H1 (cell line): ENCODE data around the gene KIAA1671. TPM values are rescaled to one million over a fixed set of nuclear protein-coding genes. Genes with fewer than 3 reads are reported as not detected.

ENCODE experiments used
- CTCF ChIA-PET: fragments of 300-600 bp; sonication (Branson Sonifier 250); formaldehyde crosslinking; loops from one replicate; lab custom pipeline; 2021; ENCODE audit not compliant: partially characterized antibody; lab: Charles Lee
- POLR2A ChIA-PET: fragments of 300-600 bp; sonication (Branson Sonifier 250); formaldehyde crosslinking; loops from one replicate; lab custom pipeline; 2021; ENCODE audit warnings: inconsistent platforms; ENCODE audit not compliant: partially characterized antibody; lab: Charles Lee
- DNase-seq, 2 experiments: peaks; one replicate each; pipeline versions ENCODE4 v3.0.0 to v3.0.0-alpha.2; 2010 to 2022; ENCODE audit warnings: low spot score in 2 of 2, low read depth in 1 of 2, mixed read lengths in 1 of 2
- FAIRE-seq: peaks from 2 replicates; lab custom pipeline; 2011; peaks lifted over from hg19 to GRCh38; lab: Jason Lieb, UNC
- H2AFZ ChIP-seq: 2 replicates; pipeline ENCODE4 v1.8.1; 2012; ENCODE audit warnings: low read length, inconsistent platforms
- H2AK5ac ChIP-seq: 2 replicates; pipeline ENCODE4 v1.6.1; 2013; ENCODE audit warnings: low read depth, low read length
- H2BK120ac ChIP-seq: replicated peaks from 2 replicates; pipeline ENCODE3; 2013; ENCODE audit warnings: low read depth, low read length, inconsistent platforms
- H2BK12ac ChIP-seq: 2 replicates; pipeline ENCODE4 v1.6.1; 2013; ENCODE audit warnings: low read depth, low read length
- H2BK15ac ChIP-seq: 2 replicates; pipeline ENCODE4 v1.6.1; 2013; ENCODE audit warnings: low read length
- H2BK20ac ChIP-seq: 2 replicates; pipeline ENCODE4 v1.6.1; 2013; ENCODE audit warnings: low read length
- H2BK5ac ChIP-seq: 2 replicates; pipeline ENCODE4 v1.6.1; 2013; ENCODE audit warnings: low read depth, low read length
- H3K14ac ChIP-seq: 2 replicates; pipeline ENCODE4 v1.6.1; 2013; ENCODE audit warnings: inconsistent platforms; ENCODE audit not compliant: insufficient read length
- H3K18ac ChIP-seq: 2 replicates; pipeline ENCODE4 v1.6.1; 2013; ENCODE audit warnings: low read length; ENCODE audit errors: extremely low read depth
- H3K23ac ChIP-seq: 2 replicates; pipeline ENCODE4 v1.6.1; 2013; ENCODE audit warnings: inconsistent platforms; ENCODE audit not compliant: insufficient read length
- H3K23me2 ChIP-seq: 2 replicates; pipeline ENCODE4 v1.6.1; 2013; ENCODE audit warnings: low read depth, low read length
- H3K27ac ChIP-seq: 2 replicates; pipeline ENCODE4 v1.6.1; 2011; ENCODE audit warnings: low read depth, low read length, inconsistent platforms
- H3K27me3 ChIP-seq, 4 experiments: replicated peaks in 1 of 4; 1 replicate in 1 of 4; 2 replicates in 3 of 4; pipeline versions ENCODE4 v1.6.1 to v1.8.1; 2011 to 2013; ENCODE audit warnings: low read length in 3 of 4, mild to moderate bottlenecking in 3 of 4, inconsistent platforms in 2 of 4, mixed read lengths in 2 of 4, moderate library complexity in 1 of 4; ENCODE audit not compliant: control insufficient read depth in 3 of 4, insufficient read depth in 3 of 4; ENCODE audit errors: extremely low read depth in 1 of 4
- H3K36me3 ChIP-seq, 4 experiments: 2 replicates each; pipeline versions ENCODE4 v1.6.1 to v1.8.1; 2011 to 2013; ENCODE audit warnings: mild to moderate bottlenecking in 4 of 4, low read length in 3 of 4, moderate library complexity in 2 of 4, control low read depth in 1 of 4, inconsistent platforms in 1 of 4; ENCODE audit not compliant: insufficient read depth in 4 of 4, control insufficient read depth in 2 of 4
- H3K4ac ChIP-seq: replicated peaks from 2 replicates; pipeline ENCODE3; 2013; ENCODE audit warnings: low read length, low read depth, mixed read lengths, inconsistent platforms; ENCODE audit not compliant: insufficient read length
- H3K4me1 ChIP-seq, 4 experiments: replicated peaks in 1 of 4; 1 replicate in 1 of 4; 2 replicates in 3 of 4; pipeline versions ENCODE4 v1.6.1 to v1.8.1; 2011 to 2013; ENCODE audit warnings: low read length in 3 of 4, inconsistent platforms in 2 of 4, mixed read lengths in 1 of 4; ENCODE audit not compliant: insufficient read depth in 4 of 4, control insufficient read depth in 3 of 4
- H3K4me2 ChIP-seq, 2 experiments: 2 replicates each; pipeline versions ENCODE4 v1.6.1 to v1.8.1; 2011 to 2013; ENCODE audit warnings: low read depth in 2 of 2, low read length in 2 of 2, control low read depth in 1 of 2, inconsistent platforms in 1 of 2, mild to moderate bottlenecking in 1 of 2; ENCODE audit not compliant: insufficient read depth in 1 of 2
- H3K4me3 ChIP-seq, 4 experiments: fragments of 200-600, 300-600 bp in 1 of 4; sonication (generic), shearing (Covaris generic), sonication (Bioruptor Twin) in 1 of 4; 2 replicates each; pipeline versions ENCODE4 v1.5.1 to v1.8.1; 2011 to 2016; ENCODE audit warnings: low read length in 4 of 4, low read depth in 3 of 4, control low read depth in 2 of 4, inconsistent platforms in 2 of 4, mild to moderate bottlenecking in 2 of 4, mixed read lengths in 1 of 4, moderate library complexity in 1 of 4; ENCODE audit not compliant: insufficient read depth in 2 of 4; ENCODE audit errors: extremely low read depth in 1 of 4
- H3K56ac ChIP-seq: replicated peaks from 2 replicates; pipeline ENCODE3; 2013; ENCODE audit warnings: low read depth, mild to moderate bottlenecking, mixed read lengths, low read length, inconsistent platforms; ENCODE audit not compliant: insufficient read length
- H3K79me1 ChIP-seq: 2 replicates; pipeline ENCODE4 v1.6.1; 2013; ENCODE audit warnings: low read depth, low read length, control low read depth
- H3K79me2 ChIP-seq, 2 experiments: 2 replicates each; pipeline versions ENCODE4 v1.6.1 to v1.8.1; 2012 to 2013; ENCODE audit warnings: low read length in 2 of 2, mild to moderate bottlenecking in 2 of 2, inconsistent platforms in 1 of 2; ENCODE audit not compliant: insufficient read depth in 2 of 2, control insufficient read depth in 1 of 2
- H3K9ac ChIP-seq, 4 experiments: replicated peaks in 1 of 4; 1 replicate in 1 of 4; 2 replicates in 3 of 4; pipeline versions ENCODE4 v1.6.1 to v1.8.1; 2011 to 2013; ENCODE audit warnings: low read depth in 3 of 4, low read length in 3 of 4, control low read depth in 2 of 4, mild to moderate bottlenecking in 2 of 4, moderate library complexity in 2 of 4, inconsistent platforms in 1 of 4; ENCODE audit errors: extremely low read depth in 1 of 4
- H3K9me3 ChIP-seq, 2 experiments: 2 replicates each; pipeline versions ENCODE4 v1.6.1 to v1.8.1; 2012 to 2013; ENCODE audit warnings: mild to moderate bottlenecking in 2 of 2, moderate library complexity in 2 of 2, control low read depth in 1 of 2, inconsistent platforms in 1 of 2, low read depth in 1 of 2, low read length in 1 of 2, mixed read lengths in 1 of 2; ENCODE audit not compliant: insufficient read depth in 2 of 2
- H4K20me1 ChIP-seq, 2 experiments: replicated peaks in 1 of 2; 2 replicates each; pipeline versions ENCODE3 to v1.8.1; 2011 to 2013; ENCODE audit warnings: inconsistent platforms in 2 of 2, low read length in 2 of 2, mild to moderate bottlenecking in 1 of 2; ENCODE audit not compliant: insufficient read depth in 2 of 2, control insufficient read depth in 1 of 2
- H4K5ac ChIP-seq: 2 replicates; pipeline ENCODE4 v1.6.1; 2013; ENCODE audit warnings: low read length, low read depth, mixed read lengths, inconsistent platforms; ENCODE audit not compliant: insufficient read length
- H4K8ac ChIP-seq: 2 replicates; pipeline ENCODE4 v1.8.0; 2013; ENCODE audit warnings: mild to moderate bottlenecking, moderate library complexity, low read length, inconsistent platforms; ENCODE audit not compliant: insufficient read depth; ENCODE audit errors: extremely low read depth
- H4K91ac ChIP-seq: replicated peaks from 2 replicates; pipeline ENCODE3; 2013; ENCODE audit warnings: low read length, mixed read lengths, inconsistent platforms; ENCODE audit not compliant: insufficient read length
- ASH2L ChIP-seq: fragments of 200-600, 300-600 bp; sonication (generic); IDR thresholded peaks from one replicate; pipeline ENCODE4 v1.7.1; 2017; ENCODE audit warnings: low read length
- EZH2 ChIP-seq: fragments of 200-600 bp; sonication (generic); IDR thresholded peaks from 2 replicates; pipeline ENCODE4 v1.7.1; 2012; ENCODE audit warnings: low read depth, mild to moderate bottlenecking, moderate library complexity, low read length, inconsistent platforms; ENCODE audit not compliant: severe bottlenecking
- POLR2AphosphoS5 ChIP-seq: IDR thresholded peaks from 2 replicates; pipeline ENCODE4 v1.6.1; 2011; ENCODE audit warnings: low read depth, low read length
- RFX5 ChIP-seq: IDR thresholded peaks from 2 replicates; pipeline ENCODE4 v1.6.1; 2011; ENCODE audit warnings: low read depth, low read length, improper control_type of control experiment, borderline replicate concordance
- SIN3A ChIP-seq, 2 experiments: IDR thresholded peaks in 1 of 2; conservative IDR thresholded peaks in 1 of 2; 2 replicates each; pipeline ENCODE4 v1.6.1; 2011 to 2012; ENCODE audit warnings: low read length in 2 of 2, improper control_type of control experiment in 1 of 2, low read depth in 1 of 2, mild to moderate bottlenecking in 1 of 2
- SP1 ChIP-seq: IDR thresholded peaks from 2 replicates; pipeline ENCODE4 v1.6.1; 2011; ENCODE audit warnings: low read depth, low read length
- SP4 ChIP-seq: IDR thresholded peaks from 2 replicates; pipeline ENCODE4 v1.6.1; 2012; ENCODE audit warnings: low read length, inconsistent platforms
- ZNF274 ChIP-seq: IDR thresholded peaks from 2 replicates; pipeline ENCODE4 v1.7.0; 2012; ENCODE audit warnings: low read length, borderline replicate concordance; ENCODE audit errors: extremely low read depth
- WGBS, 2 experiments: shearing (Covaris generic) in 1 of 2; methylation state at CpG; one replicate each; pipeline versions ENCODE4 v1.1.6 to v1.1.7; 2013 to 2015; ENCODE audit warnings: low lambda C conversion rate in 2 of 2, mixed read lengths in 2 of 2, inconsistent platforms in 1 of 2, low coverage in 1 of 2, missing lambda C conversion rate in 1 of 2; ENCODE audit not compliant: insufficient replicate concordance in 2 of 2, insufficient coverage in 1 of 2, insufficient read length in 1 of 2; ENCODE audit errors: extremely low coverage in 1 of 2, missing lambda C conversion rate in 1 of 2; 5-methylcytosine and 5-hydroxymethylcytosine counted together
- polyA plus RNA-seq, 7 experiments: library from polyadenylated mRNA; depleted of rRNA in 3 of 7; stranded (reverse) in 5 of 7; unstranded in 2 of 7; fragments of >200 nt in 5 of 7; fragments of 200-250 nt in 2 of 7; gene quantifications; 1 replicate in 5 of 7; 2 replicates in 1 of 7; 4 replicates in 1 of 7; pipeline versions ENCODE4 v1.2.1 to v1.2.3, GENCODE V29; 2011 to 2013; ENCODE audit warnings: missing spikeins in 2 of 7, mixed read lengths in 2 of 7
- total RNA-seq: library from RNA; stranded (reverse); fragmentation: NEBNext Ultra II Directional; extraction: Animal tissue kit (Norgen Biotek cat#: 25700); gene quantifications from 2 replicates; pipeline ENCODE4 v1.2.1, GENCODE V29; 2021

The KIAA1671 gene
- total and polyA plus RNA-seq, 2 of the 8 experiments (the other 6 are each of a cell fraction or from before 2014, with no cell fraction given): 6.4 to 23.9 TPM

DNA sequence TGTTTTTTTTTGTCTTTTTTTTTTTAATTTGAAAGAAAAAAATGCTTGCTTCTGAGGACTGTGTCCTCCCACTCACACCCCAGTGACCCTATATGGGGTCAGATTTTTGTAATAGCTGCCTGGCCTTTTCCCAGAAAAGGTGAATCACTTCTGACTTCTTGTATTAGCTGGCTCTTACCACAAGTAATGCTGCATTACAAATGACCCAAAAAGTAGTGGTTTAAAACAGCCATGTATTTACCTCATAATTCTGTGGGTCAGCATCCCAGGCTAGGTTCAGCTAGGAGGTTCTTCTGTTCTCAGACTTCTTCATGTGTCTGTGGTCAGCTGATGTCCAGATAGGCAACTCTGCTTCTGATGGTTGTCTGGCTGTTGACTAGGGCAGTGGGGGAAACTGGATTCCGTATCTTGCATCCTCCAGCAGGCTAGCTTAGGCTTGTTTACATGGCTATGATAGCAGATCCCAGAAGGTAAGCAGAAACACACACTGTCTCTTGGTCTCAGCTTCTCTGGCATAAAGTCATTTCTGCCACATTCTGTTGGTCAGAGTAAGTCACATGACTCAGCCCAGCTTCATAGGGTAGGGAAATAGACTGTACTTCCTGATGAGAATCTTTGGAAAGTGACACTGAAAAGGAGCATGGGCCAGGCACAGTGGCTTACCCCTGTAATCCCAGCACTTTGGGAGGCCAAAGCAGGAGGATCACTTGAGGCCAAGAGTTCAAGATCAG is 25.5 kb upstream of the KIAA1671 start:
- H3K36me3 ChIP-seq: no peaks in the 10 kb centered on the region
- no peak overlapping the region for H2BK12ac ChIP-seq
- no peak overlapping the region for H2BK15ac ChIP-seq
- no peaks in the 10 kb centered on the region for H3K79me1 ChIP-seq
- TF ChIP-seq SP4 (no peak), SP1 (no peak), EZH2 (no peak), POLR2AphosphoS5 (no peak), SIN3A (conservative IDR thresholded peaks at IDR 0.05 in 1 of 2, IDR thresholded peaks at IDR 0.05 in 1 of 2; ENCODE audit: low read depth in 1 of 2, low read length in 2 of 2) (no peak), RFX5 (no peak), ASH2L (no peak), ZNF274 (no peak)
- peaks cover 2% of the 10 kb centered on the region; the same call in 1 of the 2 replicates for H3K23me2 ChIP-seq
- no peak overlapping the region for H4K8ac ChIP-seq
- H3K18ac ChIP-seq: no peak overlapping the region
- no peak overlapping the region for H3K56ac ChIP-seq
- no peaks in the 10 kb centered on the region for H3K27me3 ChIP-seq
- no peak overlapping the region for H3K4me3 ChIP-seq
- no peaks in the 10 kb centered on the region for H4K20me1 ChIP-seq
- H2AK5ac ChIP-seq: no peak overlapping the region
- H3K14ac ChIP-seq: no peak overlapping the region
- no peak overlapping the region for H2AFZ ChIP-seq
- peaks cover 0 to 8% (median 5%) of the 10 kb centered on the region in 4 experiments; a peak in 4 of 7 replicates for H3K4me1 ChIP-seq
- no peak overlapping the region for H3K9ac ChIP-seq
- CTCF ChIA-PET: interaction anchor here (0.9 to 3.8 kb wide), 7 partner anchors 9 to 157 kb away, joined by 3 to 27 read pairs (median 4); no protein-coding TSS in a partner anchor
- H4K5ac ChIP-seq: no peak overlapping the region
- no peak overlapping the region for H4K91ac ChIP-seq
- no peak overlapping the region for H2BK5ac ChIP-seq
- FAIRE-seq (peak; percentile 70), DNase-seq (no peak)
- H2BK20ac ChIP-seq: no peak overlapping the region
- no peak overlapping the region; a peak in 1 of 4 replicates for H3K4me2 ChIP-seq
- 92% methylated on average over 1 of the region's 1 CpG; no CpG with 5 or more reads in 1 of the 2 experiments for WGBS, 2 experiments
- H3K23ac ChIP-seq: no peak overlapping the region
- H3K79me2 ChIP-seq: no peaks in the 10 kb centered on the region
- no peak overlapping the region for H2BK120ac ChIP-seq
- no peak overlapping the region for H3K4ac ChIP-seq
- no peak overlapping the region for H3K27ac ChIP-seq
- POLR2A ChIA-PET: interaction anchor here (1.3 kb wide), 1 partner anchor 14 kb away, joined by 4 read pairs; no protein-coding TSS in a partner anchor
- peaks cover 0 to 3% of the 10 kb centered on the region in 2 experiments; a peak in 1 of 4 replicates for H3K9me3 ChIP-seq
